PC-3 (cell line): ENCODE data around the gene ARHGEF37. TPM values are rescaled to one million over a fixed set of nuclear protein-coding genes. Genes with fewer than 3 reads are reported as not detected.
"Not testable (repeated sequence)": the region's sequence is repeated elsewhere in the genome, so short reads cannot be mapped to it uniquely, and the experiment has no call there.

ENCODE experiments used
- ATAC-seq: fragments of 200-7000 bp; cut with Tn5 transposase; 2 replicates; pipeline ENCODE4 v1.9.1; 2020; ENCODE audit warnings: mild to moderate bottlenecking, moderate library complexity
- Bru-seq: library from RNA; stranded (reverse); fragments of 400-500 nt; gene quantifications from one replicate; lab custom pipeline; 2021; lab: Mats Ljungman, UMichigan
- BruChase-seq, 2 experiments: library from RNA; stranded (reverse); fragments of 400-500 nt; gene quantifications; one replicate each; lab custom pipeline; 2021; lab: Mats Ljungman, UMichigan
- BruUV-seq: library from RNA; stranded (reverse); fragments of 400-500 nt; replicated peaks from 2 replicates; lab custom pipeline; 2021; lab: Mats Ljungman, UMichigan
- CTCF ChIA-PET: fragments of 300-600 bp; sonication (Branson Sonifier 250); formaldehyde crosslinking; loops from one replicate; lab custom pipeline; 2022; ENCODE audit warnings: antibody characterized with exemption; lab: Charles Lee
- POLR2A ChIA-PET: fragments of 300-600 bp; sonication (Branson Sonifier 250); formaldehyde crosslinking; loops from one replicate; lab custom pipeline; 2022; ENCODE audit warnings: antibody characterized with exemption; ENCODE audit not compliant: unreplicated experiment; lab: Charles Lee
- DNase-seq: peaks from one replicate; pipeline ENCODE4 v3.0.0-alpha.2; 2015
- H2AFZ ChIP-seq: fragments of 300-600 bp; sonication (generic); 2 replicates; pipeline ENCODE4 v1.6.0; 2016; ENCODE audit warnings: antibody characterized with exemption, low read length
- H3F3A ChIP-seq: fragments of 300-600 bp; sonication (generic); one replicate; pipeline ENCODE4 v1.6.0; 2017; ENCODE audit warnings: antibody characterized with exemption, low read length, control low read depth, mild to moderate bottlenecking; ENCODE audit not compliant: unreplicated experiment
- H3K27ac ChIP-seq: fragments of 300-600 bp; sonication (generic); 2 replicates; pipeline ENCODE4 v1.5.1; 2016; ENCODE audit warnings: mild to moderate bottlenecking, low read length
- H3K27me3 ChIP-seq: fragments of 300-600 bp; sonication (generic); 2 replicates; pipeline ENCODE4 v1.6.1; 2016; ENCODE audit warnings: low read length, mixed read lengths
- H3K36me3 ChIP-seq: fragments of 300-600 bp; sonication (generic); 2 replicates; pipeline ENCODE4 v1.6.1; 2016; ENCODE audit warnings: low read depth, mixed run types, low read length, mixed read lengths
- H3K4me1 ChIP-seq: fragments of 300-600 bp; sonication (generic); 2 replicates; pipeline ENCODE4 v1.5.1; 2016; ENCODE audit warnings: low read length; ENCODE audit not compliant: insufficient read depth
- H3K4me2 ChIP-seq: fragments of 300-600 bp; sonication (generic); 2 replicates; pipeline ENCODE4 v1.6.0; 2016; ENCODE audit warnings: low read length
- H3K4me3 ChIP-seq: fragments of 300-600 bp; sonication (generic); 2 replicates; pipeline ENCODE4 v1.5.1; 2016; ENCODE audit warnings: mild to moderate bottlenecking, low read length, mixed read lengths
- H3K79me2 ChIP-seq: fragments of 300-600 bp; sonication (generic); 2 replicates; pipeline ENCODE4 v1.6.1; 2017; ENCODE audit warnings: low read length, mixed read lengths
- H3K9ac ChIP-seq: fragments of 300-600 bp; sonication (generic); 2 replicates; pipeline ENCODE4 v1.6.0; 2016; ENCODE audit warnings: mild to moderate bottlenecking, low read length
- H3K9me2 ChIP-seq: fragments of 300-600 bp; sonication (generic); replicated peaks from 2 replicates; pipeline ENCODE4 v1.6.1; 2016; ENCODE audit warnings: mixed run types, low read length, mixed read lengths
- H3K9me3 ChIP-seq: fragments of 300-600 bp; sonication (generic); 2 replicates; pipeline ENCODE4 v1.6.1; 2016; ENCODE audit warnings: low read length, mixed read lengths
- H4K20me1 ChIP-seq: fragments of 300-600 bp; sonication (generic); 2 replicates; pipeline ENCODE4 v1.6.1; 2016; ENCODE audit warnings: low read length, mixed read lengths
- EZH2 ChIP-seq: fragments of 300-600 bp; sonication (generic); IDR thresholded peaks from one replicate; pipeline ENCODE4 v1.6.1; 2017; ENCODE audit warnings: antibody characterized with exemption, mild to moderate bottlenecking, low read length; ENCODE audit not compliant: unreplicated experiment
- EZH2phosphoT487 ChIP-seq: fragments of 300-600 bp; sonication (generic); IDR thresholded peaks from 2 replicates; pipeline ENCODE4 v1.6.1; 2018; ENCODE audit warnings: mild to moderate bottlenecking, antibody characterized with exemption, low read length, borderline replicate concordance
- intact Hi-C: fragments of 100-400 bp; cut with micrococcal nuclease; formaldehyde crosslinking; loops from 2 replicates; pipeline ENCODE4 v1.9.0; 2023
- long read RNA-seq: library from polyadenylated mRNA; unstranded; transcript quantifications from one replicate; pipeline ENCODE4 v2.0.0, GENCODE V29; 2021; ENCODE audit not compliant: unreplicated experiment
- total RNA-seq: library from RNA; depleted of rRNA; stranded (reverse); fragments of >200 nt; gene quantifications from 2 replicates; pipeline ENCODE4 v1.2.3, GENCODE V29; 2014; rRNA removed
- TF ChIP-seq, protein P1 (sequence below): fragments of 300-600 bp; sonication (generic); conservative IDR thresholded peaks from 2 replicates; pipeline ENCODE4 v1.5.1; 2017; ENCODE audit warnings: antibody characterized with exemption, low read depth, mild to moderate bottlenecking, low read length

The ARHGEF37 gene, protein sequence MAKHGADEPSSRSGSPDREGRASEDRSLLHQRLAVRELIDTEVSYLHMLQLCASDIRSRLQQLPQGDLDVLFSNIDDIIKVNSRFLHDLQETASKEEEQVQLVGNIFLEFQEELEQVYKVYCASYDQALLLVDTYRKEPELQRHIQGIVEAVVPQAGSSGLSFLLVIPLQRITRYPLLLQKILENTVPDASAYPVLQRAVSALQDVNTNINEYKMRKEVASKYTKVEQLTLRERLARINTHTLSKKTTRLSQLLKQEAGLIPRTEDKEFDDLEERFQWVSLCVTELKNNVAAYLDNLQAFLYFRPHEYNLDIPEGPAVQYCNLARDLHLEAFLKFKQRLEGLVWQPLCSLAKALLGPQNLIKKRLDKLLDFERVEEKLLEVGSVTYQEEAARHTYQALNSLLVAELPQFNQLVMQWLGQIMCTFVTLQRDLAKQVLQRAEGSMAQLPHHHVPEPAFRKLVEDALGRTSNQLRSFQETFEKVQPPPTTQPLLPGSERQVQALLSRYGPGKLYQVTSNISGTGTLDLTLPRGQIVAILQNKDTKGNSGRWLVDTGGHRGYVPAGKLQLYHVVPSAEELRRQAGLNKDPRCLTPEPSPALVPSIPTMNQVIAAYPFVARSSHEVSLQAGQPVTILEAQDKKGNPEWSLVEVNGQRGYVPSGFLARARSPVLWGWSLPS
- 5.2 and 6.5 TPM in 2 replicates for total RNA-seq
- Bru-seq, nascent RNA = percentile 61 among the genes with signal in this experiment
- percentile 62 among the genes with signal in this experiment for BruChase-seq, experiment 1, labeled RNA remaining after a 6-hour chase
- percentile 68 among the genes with signal in this experiment for BruChase-seq, experiment 2, labeled RNA remaining after a 2-hour chase
- long read RNA-seq, full-length matches to known transcripts = 25 of 80 reads
- long read RNA-seq, partial matches to known transcripts = 24 of 80 reads
- long read RNA-seq, other reads (novel, unspliced or antisense) = 31 of 80 reads

DNA sequence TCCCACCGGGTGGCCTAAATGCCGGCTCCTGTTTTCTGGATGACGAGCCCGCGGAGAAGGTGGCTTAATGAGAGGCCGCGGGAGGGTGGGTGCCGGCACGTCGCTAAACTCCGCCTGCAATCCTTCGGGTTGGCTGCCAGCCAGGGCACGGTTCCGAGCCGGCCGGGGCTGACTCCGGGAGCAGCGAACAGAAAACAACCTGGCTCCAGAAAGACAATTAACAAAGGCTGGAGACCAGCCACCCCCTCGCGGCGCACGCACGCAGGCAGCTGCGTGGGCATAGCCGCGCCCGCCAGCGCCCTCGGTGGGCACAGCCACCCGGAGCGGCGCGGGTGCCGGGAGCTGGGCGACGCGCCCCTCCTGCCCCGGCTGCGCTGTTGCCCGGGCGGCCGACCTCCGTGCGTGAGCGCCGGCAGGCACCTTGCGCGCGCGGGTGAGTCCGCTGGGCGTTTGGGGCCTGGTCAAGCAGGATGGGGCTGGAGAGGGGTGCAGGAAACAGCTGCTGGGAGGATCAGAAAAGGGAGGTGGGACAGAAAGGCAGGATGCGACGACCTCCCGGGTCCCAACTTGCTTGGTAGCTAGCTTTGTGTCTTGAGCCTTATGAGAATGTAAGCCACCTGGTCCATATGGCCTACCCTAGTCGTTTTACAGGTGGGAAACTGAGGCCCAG is at the start of gene ARHGEF37:
TSS of gene ARHGEF37 (plus strand) at position 307 of the 670 bp plus-strand sequence. CDS start 16,272 bp downstream, outside the sequence.
- Histone ChIP-seq H3K9me2 (no peaks in the 10 kb centered on the region), H3K4me1 (peaks cover 20% of the 10 kb centered on the region), H3K36me3 (no peaks in the 10 kb centered on the region), H3K27me3 (no peaks in the 10 kb centered on the region), H3K79me2 (no peaks in the 10 kb centered on the region), H3F3A (no peaks in the 10 kb centered on the region), H3K9ac (peak within 1 kb of the TSS; percentile 67), H3K4me3 (peak within 1 kb of the TSS; percentile 69), H2AFZ (peak within 1 kb of the TSS; percentile 93), H3K4me2 (peak within 1 kb of the TSS; percentile 90), H3K9me3 (no peaks in the 10 kb centered on the region), H3K27ac (peak within 1 kb of the TSS; percentile 21), H4K20me1 (no peaks in the 10 kb centered on the region)
- TF ChIP-seq, protein P1, sequence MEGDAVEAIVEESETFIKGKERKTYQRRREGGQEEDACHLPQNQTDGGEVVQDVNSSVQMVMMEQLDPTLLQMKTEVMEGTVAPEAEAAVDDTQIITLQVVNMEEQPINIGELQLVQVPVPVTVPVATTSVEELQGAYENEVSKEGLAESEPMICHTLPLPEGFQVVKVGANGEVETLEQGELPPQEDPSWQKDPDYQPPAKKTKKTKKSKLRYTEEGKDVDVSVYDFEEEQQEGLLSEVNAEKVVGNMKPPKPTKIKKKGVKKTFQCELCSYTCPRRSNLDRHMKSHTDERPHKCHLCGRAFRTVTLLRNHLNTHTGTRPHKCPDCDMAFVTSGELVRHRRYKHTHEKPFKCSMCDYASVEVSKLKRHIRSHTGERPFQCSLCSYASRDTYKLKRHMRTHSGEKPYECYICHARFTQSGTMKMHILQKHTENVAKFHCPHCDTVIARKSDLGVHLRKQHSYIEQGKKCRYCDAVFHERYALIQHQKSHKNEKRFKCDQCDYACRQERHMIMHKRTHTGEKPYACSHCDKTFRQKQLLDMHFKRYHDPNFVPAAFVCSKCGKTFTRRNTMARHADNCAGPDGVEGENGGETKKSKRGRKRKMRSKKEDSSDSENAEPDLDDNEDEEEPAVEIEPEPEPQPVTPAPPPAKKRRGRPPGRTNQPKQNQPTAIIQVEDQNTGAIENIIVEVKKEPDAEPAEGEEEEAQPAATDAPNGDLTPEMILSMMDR = peak; percentile 12; the same call in 1 of the 2 replicates
- TF ChIP-seq EZH2 (no peak), EZH2phosphoT487 (peak; percentile 47; the same call in 1 of the 2 replicates)
- DNase-seq = peak; percentile 81
- intact Hi-C loops = loop anchor here (1.0 kb wide), 1 partner anchor 37 kb away; no protein-coding TSS in a partner anchor
- no TSS peak for BruUV-seq
- ATAC-seq = peak; percentile 70
- CTCF ChIA-PET = interaction anchor here (0.7 kb wide), 1 partner anchor 37 kb away, joined by 4 read pairs; no protein-coding TSS in a partner anchor
- POLR2A ChIA-PET = no interaction called here

DNA sequence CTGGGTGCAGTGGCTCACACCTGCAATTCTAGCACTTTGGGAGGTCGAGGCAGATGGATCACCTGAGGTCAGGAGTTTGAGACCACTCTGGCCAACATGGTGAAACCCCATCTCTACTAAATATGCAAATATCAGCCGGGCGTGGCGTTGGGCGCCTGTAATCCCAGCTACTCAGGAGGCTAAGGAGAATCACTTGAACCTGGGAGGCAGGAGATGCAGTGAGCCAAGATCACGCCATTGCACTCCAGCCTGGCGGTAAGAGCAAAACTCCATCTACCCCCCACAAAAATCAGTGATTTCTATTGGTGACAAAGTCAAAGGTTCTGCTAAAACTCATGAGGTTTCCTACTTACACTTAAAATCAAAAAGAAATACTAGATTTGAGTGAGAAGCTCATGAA is 48.9 kb upstream of the ARHGEF37 start:
- H3K9me2 ChIP-seq = no peaks in the 10 kb centered on the region
- ATAC-seq (no peak), DNase-seq (no peak)
- no peak overlapping the region for H3K9ac ChIP-seq
- no peaks in the 10 kb centered on the region for H3K27me3 ChIP-seq
- H3K27ac ChIP-seq = no peak overlapping the region
- peaks cover 20% of the 10 kb centered on the region for H3K4me1 ChIP-seq
- H3K36me3 ChIP-seq = peaks cover 50% of the 10 kb centered on the region
- H4K20me1 ChIP-seq = peaks cover 80% of the 10 kb centered on the region
- BruUV-seq = no TSS peak
- no peak overlapping the region for H3K4me2 ChIP-seq
- H2AFZ ChIP-seq = no peak overlapping the region
- intact Hi-C loops = no loop called here
- H3K4me3 ChIP-seq = no peak overlapping the region
- TF ChIP-seq EZH2 = no peak
- TF ChIP-seq, protein P1 = no peak
- no peak for TF ChIP-seq EZH2phosphoT487
- no peaks in the 10 kb centered on the region for H3K9me3 ChIP-seq
- peaks cover 100% of the 10 kb centered on the region for H3K79me2 ChIP-seq
- CTCF ChIA-PET = interaction anchor here (1.4 kb wide), 1 partner anchor 19 kb away, joined by 4 read pairs; the partner anchor contains the start of gene CSNK1A1
- POLR2A ChIA-PET = interaction anchor here (0.6 kb wide), 1 partner anchor 734 kb away, joined by 3 read pairs; no protein-coding TSS in a partner anchor
- H3F3A ChIP-seq = no peaks in the 10 kb centered on the region

DNA sequence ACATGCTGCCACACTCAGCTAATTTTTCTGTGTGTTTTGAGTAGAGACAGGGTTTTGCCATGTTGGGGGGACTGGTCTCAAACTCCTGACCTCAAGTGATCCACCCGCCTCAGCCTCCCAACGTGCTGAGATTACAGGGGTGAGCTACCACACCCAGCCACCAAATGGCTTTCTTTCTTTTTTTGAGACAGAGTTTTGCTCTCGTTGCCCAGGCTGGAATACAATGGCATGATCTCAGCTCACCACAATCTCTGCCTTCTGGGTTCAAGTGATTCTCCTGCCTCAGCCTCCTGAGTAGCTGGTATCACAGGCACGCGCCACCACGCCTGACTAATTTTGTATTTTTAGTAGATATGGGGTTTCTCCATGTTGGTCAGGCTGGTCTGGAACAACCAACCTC is 45.5 kb upstream of the ARHGEF37 start:
- H2AFZ ChIP-seq, H3K4me1 ChIP-seq, H3K9me3 ChIP-seq, H3K9me2 ChIP-seq, DNase-seq, H3K9ac ChIP-seq, H3K4me2 ChIP-seq, H3F3A ChIP-seq, BruUV-seq, H3K4me3 ChIP-seq, intact Hi-C loops, H3K27me3 ChIP-seq, POLR2A ChIA-PET, H3K27ac ChIP-seq, ATAC-seq: not testable (repeated sequence)
- Histone ChIP-seq H3K79me2 (peaks cover 100% of the 10 kb centered on the region), H4K20me1 (peaks cover 67% of the 10 kb centered on the region), H3K36me3 (peaks cover 55% of the 10 kb centered on the region)
- CTCF ChIA-PET = interaction anchor here (0.5 kb wide), 1 partner anchor 17 kb away, joined by 4 read pairs; no protein-coding TSS in a partner anchor
